M059J (cell line): Measurements from ENCODE around the gene FOXK2. TPM values are rescaled to one million over a fixed set of nuclear protein-coding genes. Genes with fewer than 3 reads are reported as not detected.
"Not testable (repeated sequence)": the region's sequence is repeated elsewhere in the genome, so short reads cannot be mapped to it uniquely, and the experiment has no call there.

ENCODE experiments used
- DNase-seq: peaks from one replicate; pipeline ENCODE4 v3.0.0-alpha.2; 2012; ENCODE audit warnings: low read depth
- total RNA-seq: library from RNA; depleted of rRNA; stranded (reverse); fragments of >200 nt; shearing (Covaris generic); gene quantifications from 2 replicates; pipeline ENCODE4 v1.2.3, GENCODE V29; 2014

Gene FOXK2
- total RNA-seq, 1 experiment from 2014 or later: 30.7 TPM

DNA sequence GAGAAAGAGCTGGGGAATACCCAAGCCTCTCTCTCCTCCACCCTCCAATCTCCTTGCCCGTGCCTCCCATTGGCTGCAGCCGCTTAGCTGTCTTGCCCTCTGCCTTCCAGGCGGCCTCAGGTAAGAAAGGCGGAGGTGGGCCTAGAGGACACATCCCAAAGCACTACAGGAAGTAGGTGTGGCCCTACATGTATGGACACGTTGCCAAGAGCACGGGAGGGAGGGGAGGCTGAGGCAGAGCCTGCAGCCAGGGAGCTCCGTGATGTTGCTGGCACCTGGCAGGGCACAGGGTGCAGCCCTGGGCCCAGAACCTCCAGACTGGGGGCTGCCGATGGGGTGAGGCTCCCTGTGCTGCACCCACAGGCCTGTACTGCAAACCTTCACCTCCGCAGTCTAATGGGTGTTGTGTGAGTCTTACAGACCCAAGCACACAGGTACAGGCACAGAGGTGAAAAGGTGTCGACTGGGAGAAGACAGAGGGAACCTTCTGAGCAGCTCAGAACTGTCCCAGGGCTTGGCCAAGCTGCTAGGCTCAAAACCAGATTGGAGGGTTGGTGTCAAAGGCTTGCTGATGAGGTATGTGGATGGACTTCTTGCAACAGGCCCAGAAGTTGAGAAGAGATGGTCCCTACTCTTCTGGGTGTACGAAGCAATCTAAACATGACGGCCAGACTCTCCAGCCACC, 23.5 kb upstream of the FOXK2 start:
- no peak for DNase-seq

DNA sequence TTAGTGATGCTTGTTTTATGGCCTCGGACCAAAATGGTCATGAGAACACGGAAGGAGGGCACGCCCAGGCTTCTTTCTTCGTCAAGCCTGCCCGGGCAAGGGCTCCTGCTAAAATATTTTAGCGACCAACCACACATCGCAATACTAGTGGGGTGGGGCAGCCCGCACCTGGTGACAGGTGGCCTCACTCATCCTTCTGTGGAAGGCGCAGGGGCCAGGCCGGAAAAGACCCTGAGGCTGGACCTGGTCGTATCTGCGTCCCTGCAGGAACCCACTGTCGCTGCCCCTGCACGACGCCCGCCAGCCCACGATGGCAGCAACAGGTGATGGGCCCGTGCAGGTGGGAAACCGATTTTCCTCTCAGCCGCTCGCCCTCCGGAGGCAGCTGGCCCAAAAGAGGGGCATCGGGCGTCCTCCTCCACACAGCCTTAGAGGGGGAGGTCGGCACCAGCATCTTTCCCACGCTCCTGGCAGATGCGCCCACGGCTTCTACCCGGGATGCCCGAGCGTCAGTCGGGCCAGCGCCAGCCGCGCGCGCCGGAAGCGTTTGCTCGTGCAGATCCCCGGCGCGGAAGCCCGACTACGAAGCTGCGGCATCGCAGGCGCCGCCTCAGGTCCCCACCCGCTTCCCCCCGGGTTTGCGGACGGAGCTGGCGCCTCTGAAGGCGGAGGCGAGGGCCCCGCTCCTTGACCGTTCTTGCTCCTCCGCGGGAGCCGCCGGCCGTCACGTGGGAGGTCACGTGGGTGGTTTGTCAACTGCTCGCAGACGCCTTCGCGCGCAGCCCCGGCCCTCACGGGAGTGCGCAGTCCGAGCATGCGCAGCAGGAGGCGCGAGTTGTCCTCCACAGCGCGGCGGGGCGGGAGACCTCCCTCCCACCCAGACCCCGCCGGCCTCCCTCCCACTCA, 22.8 kb upstream of the FOXK2 start:
- DNase-seq: peak; percentile 89

DNA sequence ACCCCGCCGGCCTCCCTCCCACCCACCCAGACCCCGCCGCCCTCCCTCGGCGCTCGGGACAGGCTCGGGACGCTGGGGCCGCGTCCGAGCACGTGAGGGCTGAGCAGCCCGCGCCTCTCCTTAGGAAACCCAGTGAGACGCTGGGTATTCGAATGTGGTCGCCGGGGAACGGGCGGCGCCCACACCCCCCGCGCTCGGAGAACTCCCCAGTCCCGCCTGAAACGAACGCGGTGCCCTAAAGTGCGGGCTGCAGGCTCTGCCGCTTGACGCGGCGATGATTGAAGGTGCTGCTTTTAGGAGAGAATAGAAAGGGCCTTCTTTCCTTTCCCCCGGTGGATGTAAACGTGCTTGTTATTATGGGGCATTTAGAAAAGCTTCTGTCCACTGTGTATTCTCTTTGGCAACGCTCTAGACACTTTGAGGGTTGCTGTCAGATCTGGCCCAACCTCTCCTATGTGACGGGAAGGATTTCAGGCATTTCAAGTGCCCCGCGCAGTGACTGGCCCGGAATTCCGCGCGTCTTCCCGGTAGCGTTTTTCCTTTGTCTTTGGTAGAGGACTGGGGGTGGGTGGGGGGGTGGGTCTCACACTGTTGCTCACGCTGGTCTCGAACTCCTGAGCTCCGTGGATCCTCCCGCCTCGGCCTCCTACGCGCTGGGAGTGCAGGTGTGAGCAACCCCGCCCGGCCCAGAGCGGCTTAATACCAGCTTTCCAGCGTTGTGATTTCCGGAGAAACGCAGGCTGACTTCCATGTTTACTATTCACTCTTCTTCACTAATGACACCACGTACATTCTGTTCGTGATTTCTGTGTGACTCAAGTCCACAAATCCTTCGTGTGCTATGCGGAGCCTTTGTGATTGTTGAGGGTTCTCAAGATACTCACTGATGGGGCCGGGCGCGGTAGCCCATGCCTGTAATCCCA, 21.8 kb upstream of the FOXK2 start:
- peak; percentile 39 for DNase-seq

DNA sequence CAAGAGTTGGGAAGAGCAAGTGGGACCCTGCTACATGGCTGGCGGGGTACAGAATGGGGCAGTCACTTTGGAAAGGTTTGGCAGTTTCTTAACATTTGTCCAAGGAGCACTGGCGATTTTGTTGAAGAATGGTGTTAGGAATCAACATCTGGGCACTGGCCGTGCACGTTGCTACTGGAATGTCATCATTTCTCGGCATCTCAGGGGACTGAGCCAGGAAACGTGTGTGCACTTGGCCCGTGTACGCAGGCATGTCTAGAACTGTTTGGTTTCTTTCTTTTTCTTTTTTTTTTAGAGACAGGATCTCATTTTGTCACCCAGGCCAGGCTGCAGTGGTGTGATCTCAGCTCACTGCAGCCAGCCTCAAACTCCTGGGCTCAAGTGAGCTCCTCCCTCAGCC, 17.3 kb upstream of the FOXK2 start:
- no peak for DNase-seq

DNA sequence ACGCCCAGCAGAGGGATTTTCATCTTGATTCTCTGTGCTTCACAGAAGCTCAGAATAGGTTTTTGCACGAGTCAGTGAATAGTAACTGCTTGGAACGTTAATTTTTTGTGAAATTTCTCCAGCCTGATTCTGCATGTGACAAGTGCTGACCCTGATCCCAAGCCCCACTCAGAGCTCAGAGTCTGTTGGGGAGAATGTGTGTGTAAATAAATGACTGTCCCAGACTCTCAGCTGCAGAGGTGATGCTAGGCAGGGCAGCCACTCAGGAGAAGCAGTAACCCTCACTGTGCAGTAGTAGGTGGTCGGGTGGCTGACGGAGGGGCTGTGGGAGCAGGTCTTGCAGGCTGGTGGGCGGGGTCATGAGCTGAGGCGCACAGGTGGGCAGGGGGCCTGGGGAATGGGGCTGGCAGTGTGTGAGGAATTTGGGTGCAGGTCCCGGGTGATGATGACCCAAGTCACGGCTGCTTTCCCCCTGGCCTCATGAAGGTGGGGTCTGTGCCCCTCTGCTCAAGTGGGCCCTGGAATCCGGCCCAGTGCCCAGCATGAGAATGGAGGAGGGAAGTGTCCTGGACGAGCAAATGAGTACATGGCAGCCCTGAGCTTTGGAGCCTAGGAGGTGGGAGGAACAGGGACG, 16.3 kb upstream of the FOXK2 start:
- DNase-seq: no peak

DNA sequence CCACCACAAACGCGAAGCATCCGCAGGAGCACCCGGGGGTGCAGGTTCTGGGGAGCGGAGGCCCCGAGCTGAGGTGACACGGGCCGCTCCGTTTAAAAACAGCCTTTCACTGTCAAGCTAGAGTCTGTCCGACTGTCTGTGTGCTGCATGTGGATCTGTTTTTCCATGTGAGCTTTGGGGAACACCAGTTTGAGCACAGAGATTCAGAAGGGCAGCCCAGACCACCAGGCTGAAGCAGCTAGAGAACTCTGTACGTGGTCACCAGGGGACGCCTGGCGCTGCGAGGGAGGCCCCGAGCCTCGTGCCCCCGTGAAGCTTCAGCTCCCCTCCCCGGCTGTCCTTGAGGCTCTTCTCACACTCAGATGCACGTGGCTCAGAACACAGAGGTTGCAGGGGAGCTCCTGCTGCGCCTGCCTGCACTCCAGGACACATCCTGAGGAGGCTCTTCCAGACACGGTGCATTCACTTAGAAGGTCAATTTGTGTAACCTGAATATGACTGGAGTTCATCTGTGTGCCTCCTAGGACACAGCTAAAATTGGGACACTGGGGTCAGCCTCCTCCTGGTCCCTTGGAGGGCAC, 15.7 kb upstream of the FOXK2 start:
- no peak for DNase-seq

DNA sequence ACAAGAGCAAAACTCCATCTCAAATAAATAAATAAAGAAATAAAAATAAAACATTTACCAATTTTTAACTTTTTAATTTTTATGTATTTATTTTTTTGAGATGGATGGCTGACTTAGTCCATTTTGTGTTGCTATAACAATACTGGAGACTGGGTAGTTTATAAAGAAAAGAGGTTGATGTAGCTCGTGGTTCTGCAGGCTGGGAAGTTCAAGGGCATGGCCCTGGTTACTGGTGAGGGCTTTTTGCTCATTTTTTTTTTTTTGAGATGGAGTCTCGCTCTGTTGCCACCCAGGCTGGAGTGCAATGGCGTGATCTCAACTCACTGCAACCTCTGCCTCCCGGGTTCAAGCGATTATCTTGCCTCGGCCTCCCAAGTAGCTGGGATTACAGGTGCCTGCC, 14.2 kb upstream of the FOXK2 start:
- no peak for DNase-seq

DNA sequence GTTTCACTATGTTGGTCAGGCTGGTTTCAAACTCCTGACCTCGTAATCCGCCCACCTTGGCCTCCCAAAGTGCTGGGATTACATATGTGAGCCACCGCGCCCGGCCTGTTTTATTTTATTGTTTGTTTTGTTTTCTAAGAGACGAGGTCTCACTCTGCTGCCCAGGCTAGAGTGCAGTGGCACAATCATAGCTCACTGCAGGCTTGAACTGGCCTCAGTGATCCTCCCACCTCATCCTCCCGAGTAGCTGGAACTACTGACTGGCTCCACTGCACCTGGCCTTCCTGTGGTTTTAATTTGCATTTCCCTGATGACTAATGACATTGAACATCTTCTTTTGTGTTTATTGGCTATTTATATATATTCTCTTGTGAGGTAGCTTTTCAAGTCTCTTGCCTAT, 13.1 kb upstream of the FOXK2 start:
- peak; percentile 52 for DNase-seq

DNA sequence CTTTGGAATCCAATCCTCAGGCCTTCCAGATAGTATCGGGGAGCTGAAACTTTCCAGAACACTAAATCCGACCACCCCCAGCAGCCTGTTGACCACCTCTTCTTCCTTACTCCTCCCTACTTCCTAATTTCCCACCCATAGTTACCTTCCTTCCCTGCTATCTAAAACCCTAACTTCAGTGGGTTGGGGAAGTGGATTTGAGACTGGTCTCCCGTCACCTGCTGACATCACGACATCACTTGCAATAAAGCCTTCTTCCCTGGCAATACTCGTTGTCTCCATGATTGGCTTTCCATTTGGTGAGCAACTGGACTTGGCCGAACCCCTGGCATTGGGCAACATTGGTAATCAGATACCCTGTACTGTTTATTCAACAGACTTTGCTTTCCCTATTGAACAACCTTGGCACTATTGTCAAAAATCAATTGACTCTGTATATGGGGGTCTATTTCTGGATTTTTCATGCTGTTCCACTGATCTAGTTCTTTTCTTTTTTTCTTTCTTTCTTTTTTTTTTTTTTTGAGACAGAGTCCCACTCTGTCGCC, 11.8 kb upstream of the FOXK2 start:
- no peak for DNase-seq

DNA sequence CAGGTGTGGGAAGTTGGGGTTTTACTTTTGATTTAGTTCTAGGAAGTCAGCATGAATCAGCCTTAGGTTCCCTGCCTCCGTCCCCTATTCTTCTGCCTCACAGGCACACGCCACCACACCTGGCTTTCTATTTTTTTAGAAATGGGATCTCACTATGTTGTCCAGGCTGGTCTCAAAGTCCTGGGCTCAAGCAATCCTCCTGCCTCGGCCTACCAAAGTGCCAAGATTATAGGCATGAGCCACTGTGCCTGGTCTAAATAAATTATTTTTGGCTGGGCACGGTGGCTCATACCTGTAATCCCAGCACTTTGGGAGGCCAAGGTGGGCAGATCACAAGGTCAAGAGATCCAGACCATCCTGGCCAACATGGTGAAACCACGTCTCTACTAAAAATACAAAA, 7.9 kb upstream of the FOXK2 start:
- DNase-seq: not testable (repeated sequence)

DNA sequence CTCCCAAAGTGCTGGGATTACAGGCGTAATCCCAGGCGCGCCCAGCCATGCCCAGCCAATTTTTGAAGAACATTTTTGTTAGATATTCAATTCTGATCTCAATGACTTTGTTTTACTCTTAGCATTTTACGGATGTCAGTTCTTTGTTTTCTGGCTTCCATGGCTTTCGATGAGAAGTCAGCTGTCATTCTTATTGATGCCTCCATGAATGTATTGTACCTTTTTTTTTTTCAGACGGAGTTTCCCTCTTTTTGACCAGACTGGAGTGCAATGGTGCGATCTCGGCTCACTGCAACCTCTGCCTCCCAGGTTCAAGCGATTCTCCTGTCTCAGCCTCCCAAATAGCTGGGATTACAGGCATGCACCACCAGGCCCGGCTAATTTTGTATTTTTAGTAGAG, 5.7 kb upstream of the FOXK2 start:
- DNase-seq: not testable (repeated sequence)

DNA sequence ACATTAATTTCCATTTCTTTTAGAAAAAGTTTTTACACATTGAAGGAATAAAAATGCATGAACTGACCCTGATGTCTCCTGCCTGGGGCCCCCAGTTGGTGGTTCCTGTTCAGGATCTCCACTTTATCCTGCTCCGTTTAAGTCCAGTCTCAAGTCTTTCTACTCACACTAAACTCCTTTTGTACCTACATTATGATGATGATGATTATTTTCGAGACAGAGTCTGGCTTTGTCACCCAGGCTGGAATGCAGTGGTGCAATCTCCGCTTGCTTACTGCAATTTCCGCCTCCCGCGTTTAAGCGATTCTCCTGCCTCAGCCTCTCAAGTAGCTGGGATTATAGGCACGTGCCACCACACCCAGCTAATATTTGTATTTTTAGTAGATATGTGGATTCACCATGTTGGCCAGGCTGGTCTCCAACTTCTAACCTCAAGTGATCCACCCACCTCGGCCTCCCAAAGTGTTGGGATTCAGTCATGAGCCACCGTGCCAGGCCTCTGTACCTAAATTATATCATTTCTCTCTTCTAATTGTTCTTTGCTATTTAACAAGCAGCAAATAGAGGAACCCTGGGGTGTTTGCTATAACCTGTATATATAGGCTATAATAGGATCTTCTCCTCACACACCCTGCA, 2.2 kb upstream of the FOXK2 start:
- DNase-seq: no peak

DNA sequence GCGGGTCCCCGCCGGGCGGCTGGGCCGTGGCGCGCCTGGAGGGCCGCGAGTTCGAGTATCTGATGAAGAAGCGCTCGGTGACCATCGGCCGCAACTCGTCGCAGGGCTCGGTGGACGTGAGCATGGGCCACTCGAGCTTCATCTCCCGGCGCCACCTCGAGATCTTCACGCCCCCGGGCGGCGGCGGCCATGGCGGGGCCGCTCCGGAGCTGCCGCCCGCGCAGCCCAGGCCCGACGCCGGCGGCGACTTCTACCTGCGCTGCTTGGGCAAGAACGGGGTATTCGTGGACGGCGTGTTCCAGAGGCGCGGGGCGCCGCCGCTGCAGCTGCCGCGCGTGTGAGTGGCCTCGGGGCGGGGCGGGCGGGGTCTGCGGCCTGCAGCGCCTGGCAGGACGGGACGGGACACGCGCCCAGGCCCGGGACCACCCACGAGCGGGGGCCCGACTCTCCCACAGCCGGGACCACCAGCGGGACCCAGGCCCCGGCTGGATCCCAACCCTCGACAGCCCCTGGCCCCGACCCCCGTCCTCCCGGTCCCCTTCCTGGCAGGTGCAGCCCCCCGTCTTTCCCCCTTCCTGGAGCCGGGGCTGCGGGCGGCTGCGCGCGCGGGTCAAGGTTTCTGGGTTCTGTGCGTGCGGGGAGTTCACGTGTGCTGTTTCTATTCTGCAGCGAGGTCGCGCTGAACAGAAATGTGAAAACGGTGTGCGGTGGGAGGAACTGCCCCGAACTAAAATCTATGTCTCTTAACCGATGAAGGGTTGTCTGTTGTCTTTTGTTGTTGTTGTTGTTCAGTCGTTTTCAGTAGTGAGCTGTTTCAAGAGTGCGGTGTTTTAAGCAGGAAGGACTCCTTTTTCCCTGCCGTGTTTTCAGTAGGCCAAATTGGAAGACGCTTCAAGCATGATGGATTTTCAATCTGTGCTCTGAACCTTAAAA, 705 bp downstream of the FOXK2 start:
- DNase-seq: no peak

DNA sequence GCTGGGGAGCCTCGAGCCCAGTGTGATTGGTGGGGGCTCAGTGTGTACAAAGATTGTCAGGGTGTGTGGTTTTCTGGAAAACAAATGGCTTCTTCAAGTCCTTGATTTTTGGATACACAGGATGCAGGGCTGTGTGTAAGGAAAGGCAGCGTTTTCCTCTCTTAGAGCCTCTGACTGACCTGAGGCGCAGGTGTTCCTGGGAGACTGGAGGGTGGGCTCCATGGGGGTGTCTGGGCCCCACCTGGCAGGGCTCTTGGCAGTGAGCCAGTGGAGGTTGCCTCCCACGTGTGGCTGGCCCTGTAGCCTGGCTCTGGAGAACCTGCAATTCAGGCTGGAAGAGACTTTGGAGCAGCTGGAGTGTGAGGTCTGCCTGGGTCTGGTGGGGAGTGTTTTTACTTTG, 5.0 kb downstream of the FOXK2 start:
- no peak for DNase-seq

DNA sequence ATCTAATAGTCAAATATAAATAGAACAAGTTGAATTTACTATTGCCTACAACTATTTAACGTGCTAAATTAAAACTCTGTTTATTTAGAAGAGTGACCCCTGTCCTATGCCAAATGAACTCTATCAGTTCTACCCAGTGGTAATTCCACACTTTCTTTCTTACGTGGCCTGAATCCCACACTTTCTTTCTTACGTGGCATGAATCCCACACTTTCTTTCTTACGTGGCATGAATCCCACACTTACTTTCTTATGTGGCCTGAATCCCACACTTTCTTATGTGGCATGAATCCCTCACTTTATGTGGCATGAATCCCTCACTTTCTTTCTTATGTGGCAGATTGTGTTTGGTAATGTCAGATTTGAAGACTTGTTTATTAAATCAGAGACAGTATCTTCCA, 6.2 kb downstream of the FOXK2 start:
- no peak for DNase-seq

DNA sequence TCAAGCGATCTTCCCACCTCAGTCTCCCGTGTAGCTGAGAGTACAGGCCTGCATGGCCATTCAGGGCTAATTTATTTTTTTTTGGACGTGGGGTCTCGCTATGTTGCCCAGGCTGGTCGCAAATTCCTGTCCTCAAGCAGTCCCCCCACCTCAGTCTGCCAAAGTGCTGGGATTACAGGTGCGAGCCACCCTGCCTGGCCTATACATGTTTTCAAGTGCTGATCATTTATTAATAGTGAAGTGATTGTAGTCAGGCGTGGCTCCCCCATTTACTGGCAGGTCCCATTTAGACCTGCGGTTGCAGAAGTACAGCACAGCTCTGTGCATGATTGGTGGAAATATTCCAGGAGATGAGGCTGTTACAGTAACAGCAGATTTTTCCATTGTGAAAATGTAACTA, 8.4 kb downstream of the FOXK2 start:
- no peak for DNase-seq

DNA sequence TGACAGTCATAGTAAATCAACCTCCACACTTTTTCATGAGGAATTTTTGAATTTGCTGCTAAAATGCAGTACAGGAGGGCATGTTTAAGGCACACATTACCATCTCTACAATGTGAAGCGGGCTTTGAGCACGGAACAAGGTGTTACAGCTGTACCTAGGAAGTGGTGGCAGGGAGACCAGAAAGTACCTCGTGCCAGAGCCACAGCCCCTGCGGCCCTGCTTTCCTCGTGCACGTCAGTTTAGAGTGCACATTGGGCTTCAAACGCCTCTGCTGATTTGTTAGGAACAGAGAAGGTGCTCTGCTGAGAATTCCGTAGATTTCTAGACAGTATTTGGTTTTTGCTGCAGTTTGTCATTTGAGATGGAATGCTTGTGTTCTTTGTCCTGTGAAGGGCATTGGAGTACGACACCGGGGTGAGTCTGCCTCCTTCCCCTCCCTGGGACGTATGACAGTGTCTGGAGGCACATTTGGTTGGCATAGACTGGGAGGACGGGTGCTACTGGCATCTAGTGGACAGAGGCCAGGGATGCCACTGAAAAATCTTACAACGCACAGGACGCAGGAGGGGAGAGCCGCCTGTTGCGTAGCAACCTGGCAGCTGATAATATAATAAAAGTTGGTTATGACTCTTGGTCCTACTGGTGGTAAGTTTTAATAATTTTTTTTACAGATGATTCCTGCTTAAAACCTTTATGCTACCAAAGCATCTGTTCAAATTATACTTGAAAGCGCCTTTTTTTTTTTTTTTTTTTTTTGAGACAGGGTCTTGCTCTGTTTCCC, 9.1 kb downstream of the FOXK2 start:
- DNase-seq: peak; percentile 87

DNA sequence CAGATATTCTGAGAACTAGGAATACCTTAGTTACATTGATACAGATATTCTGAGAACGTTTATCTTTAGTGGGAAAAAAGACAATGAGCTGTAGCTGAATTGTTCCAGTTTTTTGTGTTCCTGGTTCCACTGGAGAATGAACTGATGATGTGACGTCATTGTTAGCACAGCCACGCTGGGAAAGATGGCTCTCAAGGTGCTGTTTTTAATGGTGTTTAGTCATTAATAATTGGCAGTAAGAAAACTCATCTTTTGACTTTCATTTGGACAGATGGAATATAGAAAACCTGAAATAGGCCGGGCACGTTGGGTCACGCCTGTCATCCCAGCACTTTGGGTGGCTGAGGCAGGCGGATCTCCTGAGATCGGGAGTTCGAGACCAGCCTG, 10.4 kb downstream of the FOXK2 start:
- no peak for DNase-seq

DNA sequence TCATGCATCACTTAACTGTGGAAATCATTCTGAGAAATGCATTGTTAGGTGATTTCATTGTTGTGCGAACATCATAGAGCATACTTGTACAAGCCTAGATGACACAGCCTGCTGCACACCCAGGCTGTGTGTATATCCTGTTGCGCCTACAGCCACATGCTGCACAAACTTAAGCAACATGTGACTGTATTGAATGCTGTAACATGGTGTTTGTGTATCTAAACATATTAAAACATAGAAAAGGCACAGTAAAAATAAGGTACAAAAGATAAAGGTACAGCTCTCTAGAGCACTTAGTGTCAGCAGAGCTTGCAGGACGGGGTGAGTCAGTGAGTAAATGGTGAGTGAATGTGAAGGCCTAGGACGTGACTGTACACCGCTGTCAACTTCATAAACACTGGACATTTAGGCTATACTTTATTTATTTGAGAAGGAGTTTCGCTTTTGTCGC, 11.9 kb downstream of the FOXK2 start:
- DNase-seq: peak; percentile 88
